CD4-positive, alpha-beta memory T cell (primary cell): ENCODE measurements around the gene TRMT2A. TPM values are rescaled to one million over a fixed set of nuclear protein-coding genes. Genes with fewer than 3 reads are reported as not detected.
A peak's percentile ranks its signal among the peaks of the same experiment; 100 is the strongest.

Experiments used
- CTCF ChIA-PET: fragments of 350-600 bp; sonication (Branson Sonifier 250); formaldehyde crosslinking; loops from one replicate; lab custom pipeline; 2021; ENCODE audit warnings: inconsistent platforms; ENCODE audit not compliant: partially characterized antibody; lab: Charles Lee
- POLR2A ChIA-PET: fragments of 350-600 bp; sonication (Branson Sonifier 250); formaldehyde crosslinking; loops from one replicate; lab custom pipeline; 2021; ENCODE audit not compliant: partially characterized antibody; lab: Charles Lee
- DNase-seq, 5 donors: peaks; one replicate each; pipeline versions ENCODE4 v3.0.0 to v3.0.0-alpha.2; 2020 to 2022; ENCODE audit warnings: mixed read lengths in 1 of 5
- H3K27ac ChIP-seq: one replicate; pipeline ENCODE4 v1.7.0; 2013; ENCODE audit warnings: low read depth, low read length
- H3K27me3 ChIP-seq: 2 replicates; pipeline ENCODE4 v1.7.0; 2013; ENCODE audit warnings: mild to moderate bottlenecking, low read length, moderate library complexity; ENCODE audit not compliant: insufficient read depth
- H3K36me3 ChIP-seq: 2 replicates; pipeline ENCODE4 v1.7.0; 2013; ENCODE audit warnings: mild to moderate bottlenecking, low read length, moderate library complexity; ENCODE audit not compliant: insufficient read depth
- H3K4me1 ChIP-seq: 2 replicates; pipeline ENCODE4 v1.7.0; 2013; ENCODE audit warnings: mild to moderate bottlenecking, low read length, moderate library complexity; ENCODE audit not compliant: insufficient read depth
- H3K4me3 ChIP-seq, 2 donors: one replicate each; pipeline ENCODE4 v1.7.0; 2013; ENCODE audit warnings: low read length in 2 of 2, mild to moderate bottlenecking in 1 of 2
- H3K9me3 ChIP-seq, 2 donors: one replicate each; pipeline ENCODE4 v1.7.0; 2013; ENCODE audit warnings: low read length in 2 of 2, control low read depth in 1 of 2; ENCODE audit not compliant: control insufficient read depth in 1 of 2
- H3K27ac Mint-ChIP-seq, 7 donors: one replicate each; pipeline ENCODE4 v1.8.0; 2020 to 2021; ENCODE audit warnings: mixed read lengths in 7 of 7, mild to moderate bottlenecking in 6 of 7, inconsistent platforms in 3 of 7, moderate library complexity in 3 of 7
- H3K27me3 Mint-ChIP-seq, 2 donors: one replicate each; pipeline ENCODE4 v1.8.0; 2020 to 2021; ENCODE audit warnings: mixed read lengths in 2 of 2
- H3K36me3 Mint-ChIP-seq, 2 donors: one replicate each; pipeline ENCODE4 v1.8.0; 2020 to 2021; ENCODE audit warnings: mixed read lengths in 2 of 2, inconsistent platforms in 1 of 2, mild to moderate bottlenecking in 1 of 2
- H3K4me1 Mint-ChIP-seq, 4 donors: one replicate each; pipeline ENCODE4 v1.8.0; 2020 to 2021; ENCODE audit warnings: mixed read lengths in 4 of 4, mild to moderate bottlenecking in 1 of 4
- H3K4me3 Mint-ChIP-seq, 8 donors: one replicate each; pipeline ENCODE4 v1.8.0; 2020 to 2021; ENCODE audit warnings: mixed read lengths in 8 of 8, mild to moderate bottlenecking in 7 of 8, moderate library complexity in 6 of 8, inconsistent platforms in 3 of 8
- H3K9me3 Mint-ChIP-seq, 8 donors: one replicate each; pipeline ENCODE4 v1.8.0; 2020 to 2021; ENCODE audit warnings: mixed read lengths in 8 of 8, mild to moderate bottlenecking in 5 of 8, inconsistent platforms in 3 of 8, moderate library complexity in 1 of 8
- intact Hi-C: fragments of 100-400 bp; cut with micrococcal nuclease; formaldehyde crosslinking; loops from one replicate; pipeline ENCODE4 v1.15.1; 2023
- polyA plus RNA-seq, 2 donors: library from polyadenylated mRNA; unstranded; fragments of 300-500 nt; fragmentation: Illumina TruSeq; gene quantifications; one replicate each; pipeline ENCODE4 v1.2.3, GENCODE V29; 2021
- total RNA-seq, 2 experiments: library from RNA; stranded (reverse); gene quantifications; one replicate each; pipeline ENCODE4 v1.2.3, GENCODE V29; 2021

Gene TRMT2A
- total and polyA plus RNA-seq, 4 experiments from 2014 or later: 28.0 to 126 (median 73.5) TPM

DNA sequence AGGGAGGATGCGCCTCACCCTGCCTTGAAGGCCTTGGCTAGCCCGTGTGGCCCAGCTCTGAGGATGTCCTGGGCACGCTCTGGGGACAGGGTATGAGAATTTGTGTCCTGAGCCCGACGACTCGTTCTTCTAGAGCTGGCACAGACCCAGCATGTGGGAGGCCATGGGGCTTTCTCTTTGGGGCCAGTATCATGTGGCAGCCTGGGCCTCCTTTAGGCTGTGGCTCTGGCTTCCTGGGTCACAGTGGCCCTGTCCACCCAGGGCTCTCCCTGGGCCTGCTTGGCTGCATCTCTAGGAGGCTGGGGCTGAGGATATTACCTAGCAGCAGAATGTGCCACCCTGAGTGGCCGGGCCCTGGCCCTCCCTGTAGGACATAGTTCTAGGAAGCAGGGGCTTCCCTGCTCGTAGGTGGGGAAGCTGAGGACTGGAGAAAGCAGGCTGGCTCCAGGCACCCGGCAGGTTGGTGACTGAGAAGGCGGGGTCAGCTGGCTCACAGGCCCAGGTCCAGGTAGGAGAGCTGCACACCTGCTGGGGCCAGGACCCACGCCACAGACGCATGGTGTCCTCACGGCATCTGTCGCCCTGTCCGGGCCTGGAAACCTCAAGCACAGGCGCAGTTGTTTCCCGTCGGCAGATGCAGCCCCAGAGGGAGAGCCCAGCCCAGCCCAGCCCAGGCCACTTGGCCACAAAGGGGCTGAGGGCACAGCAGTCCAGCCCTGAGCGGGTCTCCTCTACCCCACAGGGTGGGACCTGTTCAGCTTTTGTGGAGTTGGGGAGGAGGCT lies 27.0 kb upstream of the TRMT2A start:
- ChIA-PET CTCF (no interaction called here), POLR2A (no interaction called here)
- no peaks in the 10 kb centered on the region for H3K4me1 ChIP-seq
- Mint-ChIP-seq H3K27ac (peak overlapping the region in 1 of 7 donors; percentile 52), H3K4me1 (peaks cover 0 to 3% (median 0%) of the 10 kb centered on the region in 4 donors), H3K4me3 (no peak overlapping the region), H3K36me3 (peaks cover 0 to 5% of the 10 kb centered on the region in 2 donors), H3K9me3 (no peaks in the 10 kb centered on the region), H3K27me3 (no peaks in the 10 kb centered on the region)
- no peaks in the 10 kb centered on the region for H3K36me3 ChIP-seq
- no peaks in the 10 kb centered on the region for H3K9me3 ChIP-seq
- no peak overlapping the region for H3K4me3 ChIP-seq
- no peak overlapping the region for H3K27ac ChIP-seq
- no peak for DNase-seq
- intact Hi-C loops: no loop called here
- no peaks in the 10 kb centered on the region for H3K27me3 ChIP-seq

DNA sequence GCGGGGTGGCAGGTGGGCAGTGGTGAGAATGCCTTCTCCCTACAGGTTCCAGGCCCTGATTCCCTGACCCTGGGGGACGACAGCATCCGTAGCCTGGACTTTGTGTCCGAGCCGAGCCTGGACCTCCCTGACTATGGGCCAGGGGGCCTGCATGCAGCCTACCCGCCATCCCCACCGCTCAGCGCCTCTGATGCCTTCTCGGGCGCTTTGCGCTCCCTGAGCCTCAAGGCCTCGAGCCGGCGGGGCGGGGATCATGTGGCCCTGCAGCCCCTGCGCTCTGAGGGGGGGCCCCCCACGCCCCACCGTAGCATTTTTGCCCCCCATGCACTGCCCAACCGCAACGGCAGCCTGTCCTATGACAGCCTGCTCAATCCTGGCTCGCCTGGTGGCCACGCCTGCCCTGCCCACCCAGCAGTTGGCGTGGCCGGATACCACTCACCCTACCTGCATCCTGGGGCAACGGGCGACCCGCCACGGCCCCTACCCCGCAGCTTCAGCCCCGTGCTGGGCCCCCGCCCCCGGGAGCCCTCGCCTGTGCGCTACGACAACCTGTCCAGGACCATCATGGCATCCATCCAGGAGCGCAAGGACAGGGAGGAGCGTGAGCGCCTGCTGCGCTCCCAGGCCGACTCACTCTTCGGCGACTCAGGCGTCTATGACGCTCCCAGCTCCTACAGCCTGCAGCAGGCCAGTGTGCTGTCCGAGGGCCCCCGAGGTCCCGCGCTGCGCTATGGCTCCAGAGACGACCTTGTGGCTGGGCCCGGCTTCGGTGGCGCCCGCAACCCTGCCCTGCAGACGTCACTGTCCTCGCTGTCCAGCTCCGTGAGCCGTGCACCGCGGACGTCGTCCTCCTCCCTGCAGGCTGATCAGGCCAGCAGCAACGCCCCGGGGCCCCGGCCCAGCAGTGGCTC lies 25.9 kb upstream of the TRMT2A start:
- CTCF ChIA-PET: no interaction called here

DNA sequence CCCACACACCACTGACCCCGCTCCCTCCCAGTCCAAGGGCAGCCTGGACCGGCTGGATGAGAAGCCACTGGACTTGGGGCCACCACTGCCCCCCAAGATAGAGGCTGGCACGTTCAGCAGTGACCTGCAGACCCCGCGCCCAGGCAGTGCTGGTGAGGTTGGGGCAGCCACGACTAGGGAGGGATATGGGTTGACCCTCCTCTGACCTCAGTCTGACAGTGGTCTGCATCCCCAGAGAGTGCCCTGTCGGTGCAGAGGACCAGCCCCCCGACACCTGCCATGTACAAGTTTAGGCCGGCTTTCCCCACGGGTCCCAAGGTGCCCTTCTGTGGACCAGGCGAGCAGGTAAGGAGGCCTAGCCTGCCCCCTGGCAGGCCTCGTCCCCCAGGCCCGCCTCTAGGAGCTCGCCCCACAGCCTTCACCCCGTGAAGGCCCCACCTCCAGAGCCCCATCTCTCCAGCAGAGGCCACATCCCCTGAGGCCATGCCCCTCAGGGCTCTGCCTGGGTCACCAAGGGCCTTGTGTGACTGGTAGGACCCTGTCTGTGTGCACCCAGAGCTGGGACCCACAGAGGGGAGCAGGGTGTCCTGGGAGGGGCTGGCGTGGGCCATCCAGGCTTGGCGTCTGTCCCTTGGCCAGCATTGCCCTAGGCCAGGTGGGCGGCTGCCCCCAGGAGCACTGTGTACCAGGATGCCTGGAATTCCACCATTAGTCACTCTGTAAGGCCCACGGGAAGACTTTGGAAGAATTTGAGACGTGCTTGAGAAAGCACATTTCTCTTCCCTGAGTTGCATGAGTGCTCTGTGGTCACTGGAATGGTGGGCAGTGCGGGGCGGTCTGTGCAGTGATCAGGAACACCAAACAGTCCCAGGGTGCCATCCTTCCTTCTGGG lies 24.4 kb upstream of the TRMT2A start:
- H3K36me3 ChIP-seq: no peaks in the 10 kb centered on the region
- Mint-ChIP-seq H3K9me3 (no peaks in the 10 kb centered on the region), H3K27ac (peak overlapping the region in 1 of 7 donors; percentile 29), H3K4me1 (peaks cover 4 to 22% (median 8%) of the 10 kb centered on the region in 4 donors), H3K36me3 (peaks cover 0 to 5% of the 10 kb centered on the region in 2 donors), H3K27me3 (no peaks in the 10 kb centered on the region), H3K4me3 (no peak overlapping the region)
- H3K4me1 ChIP-seq: peaks cover 10% of the 10 kb centered on the region
- ChIA-PET CTCF (no interaction called here), POLR2A (no interaction called here)
- intact Hi-C loops: no loop called here
- H3K27ac ChIP-seq: no peak overlapping the region
- DNase-seq: no peak
- H3K27me3 ChIP-seq: no peaks in the 10 kb centered on the region
- H3K4me3 ChIP-seq: no peak overlapping the region
- no peaks in the 10 kb centered on the region for H3K9me3 ChIP-seq

More for the DNA sequence above, 25.9 kb upstream of the TRMT2A start:
- no peak for DNase-seq
- H3K4me3 ChIP-seq: no peak overlapping the region
- no peaks in the 10 kb centered on the region for H3K27me3 ChIP-seq
- H3K4me1 ChIP-seq: no peaks in the 10 kb centered on the region
- no peaks in the 10 kb centered on the region for H3K36me3 ChIP-seq
- POLR2A ChIA-PET: no interaction called here
- Mint-ChIP-seq H3K9me3 (no peaks in the 10 kb centered on the region), H3K27me3 (no peaks in the 10 kb centered on the region), H3K4me3 (no peak overlapping the region), H3K36me3 (peaks cover 0 to 5% of the 10 kb centered on the region in 2 donors), H3K4me1 (peaks cover 0 to 8% (median under 1%) of the 10 kb centered on the region in 4 donors), H3K27ac (no peak overlapping the region)
- H3K27ac ChIP-seq: no peak overlapping the region
- intact Hi-C loops: no loop called here
- H3K9me3 ChIP-seq: no peaks in the 10 kb centered on the region

DNA sequence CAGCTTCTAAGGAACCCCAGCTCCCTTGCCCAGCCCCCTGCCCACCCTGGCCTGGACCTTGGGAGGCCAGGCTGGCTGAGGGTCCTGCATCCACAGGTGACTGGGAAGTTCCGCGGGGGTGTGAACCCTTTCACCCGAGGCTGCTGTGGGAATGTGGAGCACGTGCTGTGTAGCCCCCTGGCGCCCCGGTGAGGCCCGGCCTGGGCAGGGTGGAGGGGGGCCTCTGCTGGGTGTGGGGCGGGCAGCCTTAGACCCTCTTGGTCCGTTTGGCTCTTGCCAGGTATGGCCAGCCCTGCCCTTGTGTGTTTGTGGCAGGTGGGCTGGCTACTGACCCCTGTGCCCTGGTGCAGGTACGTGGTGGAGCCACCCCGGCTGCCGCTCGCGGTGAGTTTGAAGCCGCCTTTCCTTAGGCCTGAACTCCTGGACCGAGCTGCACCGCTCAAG lies 23.5 kb upstream of the TRMT2A start:
- H3K9me3 ChIP-seq: no peaks in the 10 kb centered on the region
- peaks cover 7 to 30% (median 12%) of the 10 kb centered on the region in 4 donors for H3K4me1 Mint-ChIP-seq
- no peak overlapping the region for H3K4me3 ChIP-seq
- CTCF ChIA-PET: interaction anchor here (0.6 kb wide), 1 partner anchor 381 kb away, joined by 4 read pairs; no protein-coding TSS in a partner anchor
- H3K27me3 Mint-ChIP-seq: no peaks in the 10 kb centered on the region
- no peak overlapping the region for H3K4me3 Mint-ChIP-seq
- no peak overlapping the region for H3K27ac Mint-ChIP-seq
- peaks cover 16% of the 10 kb centered on the region for H3K4me1 ChIP-seq
- no peaks in the 10 kb centered on the region for H3K36me3 ChIP-seq
- intact Hi-C loops: no loop called here
- no peak for DNase-seq
- POLR2A ChIA-PET: no interaction called here
- no peaks in the 10 kb centered on the region for H3K27me3 ChIP-seq
- peaks cover 0 to 5% of the 10 kb centered on the region in 2 donors for H3K36me3 Mint-ChIP-seq
- H3K9me3 Mint-ChIP-seq: no peaks in the 10 kb centered on the region
- no peak overlapping the region for H3K27ac ChIP-seq

DNA sequence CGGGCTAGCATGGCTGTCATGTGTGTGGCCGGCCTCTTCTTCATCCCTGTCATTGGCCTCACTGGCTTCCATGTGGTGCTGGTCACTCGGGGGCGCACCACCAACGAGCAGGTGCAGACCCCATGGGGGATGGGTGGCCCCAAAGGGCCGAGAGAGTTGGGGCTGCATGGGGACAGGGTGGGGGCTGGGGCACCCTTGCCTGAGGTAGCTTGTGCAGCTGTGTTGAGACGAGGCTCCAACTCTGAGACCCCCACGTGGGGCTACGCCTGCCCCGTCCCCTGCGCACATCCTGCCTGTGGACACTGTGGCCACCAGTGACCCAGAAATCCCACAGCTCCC lies 23.1 kb upstream of the TRMT2A start:
- Histone ChIP-seq H3K9me3 (no peaks in the 10 kb centered on the region), H3K27me3 (no peaks in the 10 kb centered on the region), H3K36me3 (no peaks in the 10 kb centered on the region), H3K27ac (no peak overlapping the region), H3K4me1 (peaks cover 19% of the 10 kb centered on the region), H3K4me3 (no peak overlapping the region)
- no peaks in the 10 kb centered on the region for H3K27me3 Mint-ChIP-seq
- POLR2A ChIA-PET: no interaction called here
- DNase-seq: no peak
- intact Hi-C loops: no loop called here
- no peak overlapping the region for H3K27ac Mint-ChIP-seq
- H3K4me3 Mint-ChIP-seq: no peak overlapping the region
- H3K4me1 Mint-ChIP-seq: peaks cover 7 to 34% (median 14%) of the 10 kb centered on the region in 4 donors
- CTCF ChIA-PET: interaction anchor here (0.6 kb wide), 1 partner anchor 381 kb away, joined by 4 read pairs; no protein-coding TSS in a partner anchor
- H3K36me3 Mint-ChIP-seq: peaks cover 0 to 5% of the 10 kb centered on the region in 2 donors
- no peaks in the 10 kb centered on the region for H3K9me3 Mint-ChIP-seq

DNA sequence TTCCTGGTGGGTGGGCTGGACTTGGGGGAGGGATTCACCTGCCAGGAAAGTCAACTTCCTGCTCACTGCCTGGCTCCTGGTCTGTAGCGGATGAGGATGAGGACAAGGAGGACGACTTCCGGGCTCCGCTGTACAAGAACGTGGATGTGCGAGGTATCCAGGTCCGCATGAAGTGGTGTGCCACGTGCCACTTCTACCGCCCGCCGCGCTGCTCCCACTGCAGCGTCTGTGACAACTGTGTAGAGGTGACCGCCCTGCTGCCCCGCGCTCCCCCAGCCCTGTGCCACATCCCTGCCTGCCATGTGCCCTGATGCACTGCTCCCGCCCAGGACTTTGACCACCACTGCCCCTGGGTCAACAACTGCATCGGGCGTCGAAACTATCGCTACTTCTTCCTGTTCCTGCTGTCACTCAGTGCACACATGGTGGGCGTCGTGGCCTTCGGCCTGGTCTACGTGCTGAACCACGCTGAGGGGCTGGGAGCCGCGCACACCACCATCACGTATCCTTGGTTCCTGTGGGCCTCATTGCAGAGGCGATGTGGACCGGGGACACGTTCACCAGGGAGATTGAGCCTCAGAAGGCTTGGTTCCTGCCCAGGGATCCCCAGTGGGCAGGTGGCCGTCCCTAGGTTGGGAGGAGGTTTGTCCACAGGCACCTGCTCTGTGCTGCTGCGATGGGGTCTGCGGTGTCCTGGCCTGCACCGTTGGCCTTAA lies 22.5 kb upstream of the TRMT2A start:
- Histone ChIP-seq H3K27ac (no peak overlapping the region), H3K4me3 (no peak overlapping the region), H3K4me1 (peaks cover 21% of the 10 kb centered on the region), H3K9me3 (no peaks in the 10 kb centered on the region), H3K27me3 (no peaks in the 10 kb centered on the region), H3K36me3 (no peaks in the 10 kb centered on the region)
- H3K4me3 Mint-ChIP-seq: no peak overlapping the region
- POLR2A ChIA-PET: no interaction called here
- peak overlapping the region in 1 of 7 donors; percentile 82 for H3K27ac Mint-ChIP-seq
- intact Hi-C loops: no loop called here
- peaks cover 7 to 38% (median 16%) of the 10 kb centered on the region in 4 donors for H3K4me1 Mint-ChIP-seq
- no peaks in the 10 kb centered on the region for H3K9me3 Mint-ChIP-seq
- no peak for DNase-seq
- peaks cover 0 to 5% of the 10 kb centered on the region in 2 donors for H3K36me3 Mint-ChIP-seq
- no peaks in the 10 kb centered on the region for H3K27me3 Mint-ChIP-seq
- CTCF ChIA-PET: no interaction called here
